H1 (cell line): ENCODE measurements around the gene GPR85. TPM values are rescaled to one million over a fixed set of nuclear protein-coding genes. Genes with fewer than 3 reads are reported as not detected.

Experiments used
- CTCF ChIA-PET: fragments of 300-600 bp; sonication (Branson Sonifier 250); formaldehyde crosslinking; loops from one replicate; lab custom pipeline; 2021; ENCODE audit not compliant: partially characterized antibody; lab: Charles Lee
- POLR2A ChIA-PET: fragments of 300-600 bp; sonication (Branson Sonifier 250); formaldehyde crosslinking; loops from one replicate; lab custom pipeline; 2021; ENCODE audit warnings: inconsistent platforms; ENCODE audit not compliant: partially characterized antibody; lab: Charles Lee
- DNase-seq, 2 experiments: peaks; one replicate each; pipeline versions ENCODE4 v3.0.0 to v3.0.0-alpha.2; 2010 to 2022; ENCODE audit warnings: low spot score in 2 of 2, low read depth in 1 of 2, mixed read lengths in 1 of 2
- FAIRE-seq: peaks from 2 replicates; lab custom pipeline; 2011; peaks lifted over from hg19 to GRCh38; lab: Jason Lieb, UNC
- H2AFZ ChIP-seq: 2 replicates; pipeline ENCODE4 v1.8.1; 2012; ENCODE audit warnings: low read length, inconsistent platforms
- H2AK5ac ChIP-seq: 2 replicates; pipeline ENCODE4 v1.6.1; 2013; ENCODE audit warnings: low read depth, low read length
- H2BK120ac ChIP-seq: replicated peaks from 2 replicates; pipeline ENCODE3; 2013; ENCODE audit warnings: low read depth, low read length, inconsistent platforms
- H2BK12ac ChIP-seq: 2 replicates; pipeline ENCODE4 v1.6.1; 2013; ENCODE audit warnings: low read depth, low read length
- H2BK15ac ChIP-seq: 2 replicates; pipeline ENCODE4 v1.6.1; 2013; ENCODE audit warnings: low read length
- H2BK20ac ChIP-seq: 2 replicates; pipeline ENCODE4 v1.6.1; 2013; ENCODE audit warnings: low read length
- H2BK5ac ChIP-seq: 2 replicates; pipeline ENCODE4 v1.6.1; 2013; ENCODE audit warnings: low read depth, low read length
- H3K14ac ChIP-seq: 2 replicates; pipeline ENCODE4 v1.6.1; 2013; ENCODE audit warnings: inconsistent platforms; ENCODE audit not compliant: insufficient read length
- H3K18ac ChIP-seq: 2 replicates; pipeline ENCODE4 v1.6.1; 2013; ENCODE audit warnings: low read length; ENCODE audit errors: extremely low read depth
- H3K23ac ChIP-seq: 2 replicates; pipeline ENCODE4 v1.6.1; 2013; ENCODE audit warnings: inconsistent platforms; ENCODE audit not compliant: insufficient read length
- H3K23me2 ChIP-seq: 2 replicates; pipeline ENCODE4 v1.6.1; 2013; ENCODE audit warnings: low read depth, low read length
- H3K27ac ChIP-seq: 2 replicates; pipeline ENCODE4 v1.6.1; 2011; ENCODE audit warnings: low read depth, low read length, inconsistent platforms
- H3K27me3 ChIP-seq, 4 experiments: replicated peaks in 1 of 4; 1 replicate in 1 of 4; 2 replicates in 3 of 4; pipeline versions ENCODE4 v1.6.1 to v1.8.1; 2011 to 2013; ENCODE audit warnings: low read length in 3 of 4, mild to moderate bottlenecking in 3 of 4, inconsistent platforms in 2 of 4, mixed read lengths in 2 of 4, moderate library complexity in 1 of 4; ENCODE audit not compliant: control insufficient read depth in 3 of 4, insufficient read depth in 3 of 4; ENCODE audit errors: extremely low read depth in 1 of 4
- H3K36me3 ChIP-seq, 4 experiments: 2 replicates each; pipeline versions ENCODE4 v1.6.1 to v1.8.1; 2011 to 2013; ENCODE audit warnings: mild to moderate bottlenecking in 4 of 4, low read length in 3 of 4, moderate library complexity in 2 of 4, control low read depth in 1 of 4, inconsistent platforms in 1 of 4; ENCODE audit not compliant: insufficient read depth in 4 of 4, control insufficient read depth in 2 of 4
- H3K4ac ChIP-seq: replicated peaks from 2 replicates; pipeline ENCODE3; 2013; ENCODE audit warnings: low read length, low read depth, mixed read lengths, inconsistent platforms; ENCODE audit not compliant: insufficient read length
- H3K4me1 ChIP-seq, 4 experiments: replicated peaks in 1 of 4; 1 replicate in 1 of 4; 2 replicates in 3 of 4; pipeline versions ENCODE4 v1.6.1 to v1.8.1; 2011 to 2013; ENCODE audit warnings: low read length in 3 of 4, inconsistent platforms in 2 of 4, mixed read lengths in 1 of 4; ENCODE audit not compliant: insufficient read depth in 4 of 4, control insufficient read depth in 3 of 4
- H3K4me2 ChIP-seq, 2 experiments: 2 replicates each; pipeline versions ENCODE4 v1.6.1 to v1.8.1; 2011 to 2013; ENCODE audit warnings: low read depth in 2 of 2, low read length in 2 of 2, control low read depth in 1 of 2, inconsistent platforms in 1 of 2, mild to moderate bottlenecking in 1 of 2; ENCODE audit not compliant: insufficient read depth in 1 of 2
- H3K4me3 ChIP-seq, 4 experiments: fragments of 200-600, 300-600 bp in 1 of 4; sonication (generic), shearing (Covaris generic), sonication (Bioruptor Twin) in 1 of 4; 2 replicates each; pipeline versions ENCODE4 v1.5.1 to v1.8.1; 2011 to 2016; ENCODE audit warnings: low read length in 4 of 4, low read depth in 3 of 4, control low read depth in 2 of 4, inconsistent platforms in 2 of 4, mild to moderate bottlenecking in 2 of 4, mixed read lengths in 1 of 4, moderate library complexity in 1 of 4; ENCODE audit not compliant: insufficient read depth in 2 of 4; ENCODE audit errors: extremely low read depth in 1 of 4
- H3K56ac ChIP-seq: replicated peaks from 2 replicates; pipeline ENCODE3; 2013; ENCODE audit warnings: low read depth, mild to moderate bottlenecking, mixed read lengths, low read length, inconsistent platforms; ENCODE audit not compliant: insufficient read length
- H3K79me1 ChIP-seq: 2 replicates; pipeline ENCODE4 v1.6.1; 2013; ENCODE audit warnings: low read depth, low read length, control low read depth
- H3K79me2 ChIP-seq, 2 experiments: 2 replicates each; pipeline versions ENCODE4 v1.6.1 to v1.8.1; 2012 to 2013; ENCODE audit warnings: low read length in 2 of 2, mild to moderate bottlenecking in 2 of 2, inconsistent platforms in 1 of 2; ENCODE audit not compliant: insufficient read depth in 2 of 2, control insufficient read depth in 1 of 2
- H3K9ac ChIP-seq, 4 experiments: replicated peaks in 1 of 4; 1 replicate in 1 of 4; 2 replicates in 3 of 4; pipeline versions ENCODE4 v1.6.1 to v1.8.1; 2011 to 2013; ENCODE audit warnings: low read depth in 3 of 4, low read length in 3 of 4, control low read depth in 2 of 4, mild to moderate bottlenecking in 2 of 4, moderate library complexity in 2 of 4, inconsistent platforms in 1 of 4; ENCODE audit errors: extremely low read depth in 1 of 4
- H3K9me3 ChIP-seq, 2 experiments: 2 replicates each; pipeline versions ENCODE4 v1.6.1 to v1.8.1; 2012 to 2013; ENCODE audit warnings: mild to moderate bottlenecking in 2 of 2, moderate library complexity in 2 of 2, control low read depth in 1 of 2, inconsistent platforms in 1 of 2, low read depth in 1 of 2, low read length in 1 of 2, mixed read lengths in 1 of 2; ENCODE audit not compliant: insufficient read depth in 2 of 2
- H4K20me1 ChIP-seq, 2 experiments: replicated peaks in 1 of 2; 2 replicates each; pipeline versions ENCODE3 to v1.8.1; 2011 to 2013; ENCODE audit warnings: inconsistent platforms in 2 of 2, low read length in 2 of 2, mild to moderate bottlenecking in 1 of 2; ENCODE audit not compliant: insufficient read depth in 2 of 2, control insufficient read depth in 1 of 2
- H4K5ac ChIP-seq: 2 replicates; pipeline ENCODE4 v1.6.1; 2013; ENCODE audit warnings: low read length, low read depth, mixed read lengths, inconsistent platforms; ENCODE audit not compliant: insufficient read length
- H4K8ac ChIP-seq: 2 replicates; pipeline ENCODE4 v1.8.0; 2013; ENCODE audit warnings: mild to moderate bottlenecking, moderate library complexity, low read length, inconsistent platforms; ENCODE audit not compliant: insufficient read depth; ENCODE audit errors: extremely low read depth
- H4K91ac ChIP-seq: replicated peaks from 2 replicates; pipeline ENCODE3; 2013; ENCODE audit warnings: low read length, mixed read lengths, inconsistent platforms; ENCODE audit not compliant: insufficient read length
- ASH2L ChIP-seq: fragments of 200-600, 300-600 bp; sonication (generic); IDR thresholded peaks from one replicate; pipeline ENCODE4 v1.7.1; 2017; ENCODE audit warnings: low read length
- BRCA1 ChIP-seq: IDR thresholded peaks from 2 replicates; pipeline ENCODE4 v1.6.1; 2012; ENCODE audit warnings: low read depth, low read length, improper control_type of control experiment
- FOSL1 ChIP-seq: IDR thresholded peaks from 2 replicates; pipeline ENCODE4 v1.6.1; 2011; ENCODE audit warnings: mild to moderate bottlenecking, low read depth, low read length, moderate library complexity; ENCODE audit not compliant: insufficient read depth
- GABPA ChIP-seq: IDR thresholded peaks from 2 replicates; pipeline ENCODE4 v1.6.1; 2011; ENCODE audit warnings: mild to moderate bottlenecking, low read length, moderate library complexity, borderline replicate concordance; ENCODE audit not compliant: insufficient read depth
- GTF2F1 ChIP-seq: IDR thresholded peaks from 2 replicates; pipeline ENCODE4 v1.6.1; 2012; ENCODE audit warnings: low read depth, low read length, improper control_type of control experiment, borderline replicate concordance
- HDAC2 ChIP-seq, 2 experiments: fragments of 300-600 bp in 1 of 2; sonication (generic) in 1 of 2; IDR thresholded peaks; 2 replicates each; pipeline ENCODE4 v1.6.1; 2011 to 2012; ENCODE audit warnings: low read depth in 2 of 2, low read length in 2 of 2, mild to moderate bottlenecking in 2 of 2, moderate library complexity in 2 of 2, borderline replicate concordance in 1 of 2, inconsistent platforms in 1 of 2
- JUND ChIP-seq: IDR thresholded peaks from 2 replicates; pipeline ENCODE4 v1.6.1; 2011; ENCODE audit warnings: mild to moderate bottlenecking, improper control_type of control experiment, low read length
- KDM4A ChIP-seq: IDR thresholded peaks from one replicate; pipeline ENCODE4 v1.7.1; 2012; ENCODE audit warnings: low read depth, mild to moderate bottlenecking, moderate library complexity, low read length, inconsistent platforms; ENCODE audit not compliant: severe bottlenecking
- SP4 ChIP-seq: IDR thresholded peaks from 2 replicates; pipeline ENCODE4 v1.6.1; 2012; ENCODE audit warnings: low read length, inconsistent platforms
- TAF7 ChIP-seq: optimal IDR thresholded peaks from 2 replicates; pipeline ENCODE3; 2011; ENCODE audit warnings: low read depth, mild to moderate bottlenecking, inconsistent platforms, low read length, moderate library complexity, borderline replicate concordance
- WGBS, 2 experiments: shearing (Covaris generic) in 1 of 2; methylation state at CpG; one replicate each; pipeline versions ENCODE4 v1.1.6 to v1.1.7; 2013 to 2015; ENCODE audit warnings: low lambda C conversion rate in 2 of 2, mixed read lengths in 2 of 2, inconsistent platforms in 1 of 2, low coverage in 1 of 2, missing lambda C conversion rate in 1 of 2; ENCODE audit not compliant: insufficient replicate concordance in 2 of 2, insufficient coverage in 1 of 2, insufficient read length in 1 of 2; ENCODE audit errors: extremely low coverage in 1 of 2, missing lambda C conversion rate in 1 of 2; 5-methylcytosine and 5-hydroxymethylcytosine counted together
- polyA plus RNA-seq, 7 experiments: library from polyadenylated mRNA; depleted of rRNA in 3 of 7; stranded (reverse) in 5 of 7; unstranded in 2 of 7; fragments of >200 nt in 5 of 7; fragments of 200-250 nt in 2 of 7; gene quantifications; 1 replicate in 5 of 7; 2 replicates in 1 of 7; 4 replicates in 1 of 7; pipeline versions ENCODE4 v1.2.1 to v1.2.3, GENCODE V29; 2011 to 2013; ENCODE audit warnings: missing spikeins in 2 of 7, mixed read lengths in 2 of 7
- total RNA-seq: library from RNA; stranded (reverse); fragmentation: NEBNext Ultra II Directional; extraction: Animal tissue kit (Norgen Biotek cat#: 25700); gene quantifications from 2 replicates; pipeline ENCODE4 v1.2.1, GENCODE V29; 2021
- TF ChIP-seq, protein P1 (sequence below): IDR thresholded peaks from 2 replicates; pipeline ENCODE4 v1.6.1; 2011; ENCODE audit warnings: low read depth, mild to moderate bottlenecking, low read length; ENCODE audit not compliant: insufficient read depth
- TF ChIP-seq, protein P2 (sequence below): IDR thresholded peaks from 2 replicates; pipeline ENCODE4 v1.6.1; 2011; ENCODE audit warnings: low read length, improper control_type of control experiment

GPR85 gene
- total and polyA plus RNA-seq, 2 of the 8 experiments (the other 6 are each of a cell fraction or from before 2014, with no cell fraction given) = 0.11 to 0.20 TPM

DNA sequence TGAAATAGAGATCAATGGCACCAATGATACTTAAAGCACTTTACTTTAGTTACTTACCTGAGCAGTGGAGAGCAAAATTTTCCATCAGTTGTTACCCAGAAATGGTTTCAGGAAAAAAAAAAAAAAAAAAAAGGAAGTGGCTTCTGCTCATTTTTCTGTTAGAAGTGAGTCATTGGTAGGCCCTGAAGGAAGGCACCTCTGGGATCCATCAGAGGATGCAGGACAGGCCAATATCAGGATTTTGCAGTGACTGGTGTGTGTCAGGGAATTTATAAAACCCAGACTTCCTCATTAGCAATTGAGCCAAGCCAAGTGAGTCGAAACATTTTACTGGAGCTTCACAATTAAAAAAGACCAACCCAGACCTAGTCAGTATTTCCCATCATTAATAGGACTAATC is 34.0 kb upstream of the GPR85 start:
- H4K8ac ChIP-seq = no peak overlapping the region
- DNase-seq = no peak
- no peaks in the 10 kb centered on the region; the same call in 1 of the 2 replicates for H3K23me2 ChIP-seq
- no peak overlapping the region for H3K4me3 ChIP-seq
- peaks cover 0 to 11% (median 2%) of the 10 kb centered on the region in 4 experiments; a peak in 2 of 8 replicates for H3K36me3 ChIP-seq
- no peak for FAIRE-seq
- POLR2A ChIA-PET = interaction anchor here (0.9 kb wide), 1 partner anchor 671 kb away, joined by 3 read pairs; no protein-coding TSS in a partner anchor
- no peak overlapping the region for H2AFZ ChIP-seq
- no peak overlapping the region for H3K14ac ChIP-seq
- H3K27me3 ChIP-seq = peaks cover 0 to 1% (median 0%) of the 10 kb centered on the region in 4 experiments; a peak in 1 of 7 replicates
- no peak overlapping the region for H3K56ac ChIP-seq
- no peak overlapping the region for H3K4me2 ChIP-seq
- no peak overlapping the region for H2BK20ac ChIP-seq
- no peak overlapping the region for H4K5ac ChIP-seq
- no peaks in the 10 kb centered on the region; a peak in 1 of 4 replicates for H3K79me2 ChIP-seq
- H3K18ac ChIP-seq = no peak overlapping the region
- WGBS, 2 experiments = 83% methylated on average over 1 of the region's 1 CpG; no CpG with 5 or more reads in 1 of the 2 experiments
- H2BK120ac ChIP-seq = no peak overlapping the region
- H3K9ac ChIP-seq = no peak overlapping the region
- H3K9me3 ChIP-seq = no peaks in the 10 kb centered on the region
- H2BK12ac ChIP-seq = no peak overlapping the region
- no peak overlapping the region for H3K4ac ChIP-seq
- no peak overlapping the region for H3K23ac ChIP-seq
- H3K4me1 ChIP-seq = peaks cover 0 to 3% (median 2%) of the 10 kb centered on the region in 4 experiments; a peak in 3 of 7 replicates
- no peak overlapping the region for H2BK5ac ChIP-seq
- H4K91ac ChIP-seq = no peak overlapping the region
- H3K79me1 ChIP-seq = no peaks in the 10 kb centered on the region
- H3K27ac ChIP-seq = no peak overlapping the region
- no peak overlapping the region for H2BK15ac ChIP-seq
- CTCF ChIA-PET = no interaction called here
- H2AK5ac ChIP-seq = no peak overlapping the region
- H4K20me1 ChIP-seq = no peaks in the 10 kb centered on the region
- TF ChIP-seq GABPA (no peak), KDM4A (no peak), SP4 (no peak), HDAC2 (IDR thresholded peaks at IDR 0.05; ENCODE audit: borderline replicate concordance in 1 of 2, low read depth in 2 of 2, low read length in 2 of 2) (no peak), FOSL1 (no peak), JUND (no peak), GTF2F1 (no peak), TAF7 (no peak), ASH2L (no peak), BRCA1 (no peak)
- TF ChIP-seq, protein P1, sequence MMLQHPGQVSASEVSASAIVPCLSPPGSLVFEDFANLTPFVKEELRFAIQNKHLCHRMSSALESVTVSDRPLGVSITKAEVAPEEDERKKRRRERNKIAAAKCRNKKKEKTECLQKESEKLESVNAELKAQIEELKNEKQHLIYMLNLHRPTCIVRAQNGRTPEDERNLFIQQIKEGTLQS = no peak
- TF ChIP-seq, protein P2, sequence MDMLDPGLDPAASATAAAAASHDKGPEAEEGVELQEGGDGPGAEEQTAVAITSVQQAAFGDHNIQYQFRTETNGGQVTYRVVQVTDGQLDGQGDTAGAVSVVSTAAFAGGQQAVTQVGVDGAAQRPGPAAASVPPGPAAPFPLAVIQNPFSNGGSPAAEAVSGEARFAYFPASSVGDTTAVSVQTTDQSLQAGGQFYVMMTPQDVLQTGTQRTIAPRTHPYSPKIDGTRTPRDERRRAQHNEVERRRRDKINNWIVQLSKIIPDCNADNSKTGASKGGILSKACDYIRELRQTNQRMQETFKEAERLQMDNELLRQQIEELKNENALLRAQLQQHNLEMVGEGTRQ = no peak
